Measurements from ENCODE around the gene TPM1. TPM values are rescaled to one million over a fixed set of nuclear protein-coding genes. Genes with fewer than 3 reads are reported as not detected.

Gene TPM1
- total RNA-seq, 1 experiment from 2014 or later = 421 TPM

- no peak for TF ChIP-seq ZNF425 (CRISPR knock-in tag; conservative IDR thresholded peaks at IDR 0.05)
- no peak for TF ChIP-seq USF1 (CRISPR knock-in tag; IDR thresholded peaks at IDR 0.05)
- no peak for TF ChIP-seq SOX15 (CRISPR knock-in tag; IDR thresholded peaks at IDR 0.05)
- TF ChIP-seq NFE2L1 (CRISPR knock-in tag; IDR thresholded peaks at IDR 0.05) = no peak
- TF ChIP-seq PRRX2 (CRISPR knock-in tag; IDR thresholded peaks at IDR 0.05) = no peak
These were observed 23.7 kb downstream of the TPM1 start (continued) for GRCh38 chr15:63066272-63066671.

GRCh38 chr15:63067306-63067705, 24.8 kb downstream of the TPM1 start:
- POLR2A ChIA-PET = interaction anchor here (1.0 kb wide), 1 partner anchor 12 kb away, joined by 3 read pairs; no protein-coding TSS in a partner anchor
- Mint-ChIP-seq H3K9me3 (no peaks in the 10 kb centered on the region), H3K27ac (no peak overlapping the region), H3K4me3 (no peak overlapping the region), H3K27me3 (ENCODE audit: low read depth) (no peaks in the 10 kb centered on the region), H3K4me1 (peaks cover 17% of the 10 kb centered on the region), H3K36me3 (peaks cover 83% of the 10 kb centered on the region)
- DNase-seq (ENCODE audit: low spot score) = no peak
- CTCF ChIA-PET = interaction anchor here (1.1 to 1.6 kb wide), 3 partner anchors 20 to 27 kb away, joined by 3 to 4 read pairs (median 4); no protein-coding TSS in a partner anchor
- no peak for ATAC-seq
- TF ChIP-seq CREM (CRISPR knock-in tag; IDR thresholded peaks at IDR 0.05) (no peak), MAX (CRISPR knock-in tag; IDR thresholded peaks at IDR 0.05) (no peak), TEAD4 (CRISPR knock-in tag; IDR thresholded peaks at IDR 0.05) (no peak), RORB (CRISPR knock-in tag; IDR thresholded peaks at IDR 0.05) (no peak), AFF4 (CRISPR knock-in tag; IDR thresholded peaks at IDR 0.05; ENCODE audit: borderline replicate concordance) (no peak), ZNF121 (CRISPR knock-in tag; IDR thresholded peaks at IDR 0.05) (no peak), ZNF281 (CRISPR knock-in tag; IDR thresholded peaks at IDR 0.05) (no peak), ESRRA (CRISPR knock-in tag; IDR thresholded peaks at IDR 0.05; ENCODE audit: borderline replicate concordance) (no peak), ZNF232 (CRISPR knock-in tag; IDR thresholded peaks at IDR 0.05) (no peak), ATF2 (CRISPR knock-in tag; IDR thresholded peaks at IDR 0.05; ENCODE audit: borderline replicate concordance, low read depth) (no peak), HMGXB4 (CRISPR knock-in tag; IDR thresholded peaks at IDR 0.05) (no peak), ZBTB43 (CRISPR knock-in tag; IDR thresholded peaks at IDR 0.05) (no peak), TP53 (CRISPR knock-in tag; IDR thresholded peaks at IDR 0.05) (no peak), USF1 (CRISPR knock-in tag; IDR thresholded peaks at IDR 0.05) (no peak)
